Measurements from ENCODE around the gene NOMO2. TPM values are rescaled to one million over a fixed set of nuclear protein-coding genes. Genes with fewer than 3 reads are reported as not detected.
A peak's percentile ranks its signal among the peaks of the same experiment; 100 is the strongest.
"Not testable (repeated sequence)": the region's sequence is repeated elsewhere in the genome, so short reads cannot be mapped to it uniquely, and the experiment has no call there.

The NOMO2 gene
- polyA plus RNA-seq, 3 donors = 26.1 to 76.8 (median 66.0) TPM

GRCh38 chr16:18553671-18554070 is 8.2 kb downstream of the NOMO2 start:
- H3K27me3 ChIP-seq (ENCODE audit: control insufficient read depth in 2 of 2, insufficient read depth in 2 of 2, low read length in 2 of 2); H3K36me3 ChIP-seq (replicated peaks in 1 of 2; ENCODE audit: control insufficient read depth in 1 of 2, insufficient read depth in 2 of 2, low read length in 2 of 2); H3K27ac Mint-ChIP-seq; H3K4me3 Mint-ChIP-seq; H3K4me3 ChIP-seq (replicated peaks in 1 of 3; ENCODE audit: low read depth in 2 of 3, low read length in 3 of 3); H3K4me1 Mint-ChIP-seq; H3K9ac ChIP-seq (ENCODE audit: insufficient read depth, low read length, poor library complexity, severe bottlenecking); H3K27me3 Mint-ChIP-seq (ENCODE audit: low read depth in 3 of 3); H3K4me2 ChIP-seq (replicated peaks; ENCODE audit: extremely low read depth, low read length, poor library complexity, severe bottlenecking); H2AFZ ChIP-seq (ENCODE audit: insufficient read depth, low read depth, low read length, poor library complexity, severe bottlenecking); H3K79me2 ChIP-seq (ENCODE audit: insufficient read depth, low read length); DNase-seq; H3K4me1 ChIP-seq (ENCODE audit: control insufficient read depth in 1 of 2, insufficient read depth in 2 of 2, low read length in 2 of 2); H3K9me3 Mint-ChIP-seq; intact Hi-C loops (cut with micrococcal nuclease); H4K20me1 ChIP-seq (ENCODE audit: insufficient read depth, low read length); H3K9me3 ChIP-seq (replicated peaks in 1 of 2; ENCODE audit: control insufficient read depth in 1 of 2, insufficient read depth in 1 of 2, low read length in 2 of 2); H3K27ac ChIP-seq (ENCODE audit: low read depth in 1 of 2, low read length in 2 of 2): not testable (repeated sequence)
- peaks cover 9 to 18% of the 10 kb centered on the region in 2 donors for H3K36me3 Mint-ChIP-seq
- WGBS (ENCODE audit: insufficient coverage) = no CpG with 5 or more reads among the region's 5 CpGs

- H2AFZ ChIP-seq (ENCODE audit: insufficient read depth, low read depth, low read length, poor library complexity, severe bottlenecking); H3K4me2 ChIP-seq (replicated peaks; ENCODE audit: extremely low read depth, low read length, poor library complexity, severe bottlenecking); H3K4me3 Mint-ChIP-seq; H3K9ac ChIP-seq (ENCODE audit: insufficient read depth, low read length, poor library complexity, severe bottlenecking); H3K79me2 ChIP-seq (ENCODE audit: insufficient read depth, low read length); H3K4me1 Mint-ChIP-seq; H3K4me1 ChIP-seq (ENCODE audit: control insufficient read depth in 1 of 2, insufficient read depth in 2 of 2, low read length in 2 of 2); H3K27me3 Mint-ChIP-seq (ENCODE audit: low read depth in 3 of 3); H3K9me3 Mint-ChIP-seq; H3K27me3 ChIP-seq (ENCODE audit: control insufficient read depth in 2 of 2, insufficient read depth in 2 of 2, low read length in 2 of 2); H3K9me3 ChIP-seq (replicated peaks in 1 of 2; ENCODE audit: control insufficient read depth in 1 of 2, insufficient read depth in 1 of 2, low read length in 2 of 2); intact Hi-C loops (cut with micrococcal nuclease); H3K36me3 ChIP-seq (replicated peaks in 1 of 2; ENCODE audit: control insufficient read depth in 1 of 2, insufficient read depth in 2 of 2, low read length in 2 of 2); H3K27ac ChIP-seq (ENCODE audit: low read depth in 1 of 2, low read length in 2 of 2); H4K20me1 ChIP-seq (ENCODE audit: insufficient read depth, low read length); H3K27ac Mint-ChIP-seq; H3K4me3 ChIP-seq (replicated peaks in 1 of 3; ENCODE audit: low read depth in 2 of 3, low read length in 3 of 3); DNase-seq: not testable (repeated sequence)
- WGBS (ENCODE audit: insufficient coverage) = no CpG with 5 or more reads among the region's 6 CpGs
- peaks cover 9 to 15% of the 10 kb centered on the region in 2 donors for H3K36me3 Mint-ChIP-seq
Measured at GRCh38 chr16:18547382-18547781, 14.5 kb downstream of the NOMO2 start.

GRCh38 chr16:18546853-18547252 is 15.0 kb downstream of the NOMO2 start:
- H3K27me3 Mint-ChIP-seq (ENCODE audit: low read depth in 3 of 3); H3K9me3 ChIP-seq (replicated peaks in 1 of 2; ENCODE audit: control insufficient read depth in 1 of 2, insufficient read depth in 1 of 2, low read length in 2 of 2); H3K4me1 ChIP-seq (ENCODE audit: control insufficient read depth in 1 of 2, insufficient read depth in 2 of 2, low read length in 2 of 2); H3K4me2 ChIP-seq (replicated peaks; ENCODE audit: extremely low read depth, low read length, poor library complexity, severe bottlenecking); H3K27ac ChIP-seq (ENCODE audit: low read depth in 1 of 2, low read length in 2 of 2); H3K4me3 ChIP-seq (replicated peaks in 1 of 3; ENCODE audit: low read depth in 2 of 3, low read length in 3 of 3); H3K27me3 ChIP-seq (ENCODE audit: control insufficient read depth in 2 of 2, insufficient read depth in 2 of 2, low read length in 2 of 2); H3K4me1 Mint-ChIP-seq; DNase-seq; H3K9me3 Mint-ChIP-seq; H3K9ac ChIP-seq (ENCODE audit: insufficient read depth, low read length, poor library complexity, severe bottlenecking); H4K20me1 ChIP-seq (ENCODE audit: insufficient read depth, low read length); H2AFZ ChIP-seq (ENCODE audit: insufficient read depth, low read depth, low read length, poor library complexity, severe bottlenecking); H3K79me2 ChIP-seq (ENCODE audit: insufficient read depth, low read length); H3K36me3 ChIP-seq (replicated peaks in 1 of 2; ENCODE audit: control insufficient read depth in 1 of 2, insufficient read depth in 2 of 2, low read length in 2 of 2); intact Hi-C loops (cut with micrococcal nuclease); H3K4me3 Mint-ChIP-seq; H3K27ac Mint-ChIP-seq: not testable (repeated sequence)
- no CpG with 5 or more reads among the region's 5 CpGs for WGBS (ENCODE audit: insufficient coverage)
- peaks cover 9 to 15% of the 10 kb centered on the region in 2 donors for H3K36me3 Mint-ChIP-seq

GRCh38 chr16:18544232-18545081 is 17.4 kb downstream of the NOMO2 start:
- H3K9me3 ChIP-seq (replicated peaks in 1 of 2; ENCODE audit: control insufficient read depth in 1 of 2, insufficient read depth in 1 of 2, low read length in 2 of 2); H4K20me1 ChIP-seq (ENCODE audit: insufficient read depth, low read length); H3K27me3 ChIP-seq (ENCODE audit: control insufficient read depth in 2 of 2, insufficient read depth in 2 of 2, low read length in 2 of 2); H3K36me3 ChIP-seq (replicated peaks in 1 of 2; ENCODE audit: control insufficient read depth in 1 of 2, insufficient read depth in 2 of 2, low read length in 2 of 2); H3K4me3 ChIP-seq (replicated peaks in 1 of 3; ENCODE audit: low read depth in 2 of 3, low read length in 3 of 3); H3K4me1 Mint-ChIP-seq; H3K4me2 ChIP-seq (replicated peaks; ENCODE audit: extremely low read depth, low read length, poor library complexity, severe bottlenecking); H3K27ac ChIP-seq (ENCODE audit: low read depth in 1 of 2, low read length in 2 of 2); H3K4me3 Mint-ChIP-seq; DNase-seq; H3K27me3 Mint-ChIP-seq (ENCODE audit: low read depth in 3 of 3); intact Hi-C loops (cut with micrococcal nuclease); H3K79me2 ChIP-seq (ENCODE audit: insufficient read depth, low read length); H2AFZ ChIP-seq (ENCODE audit: insufficient read depth, low read depth, low read length, poor library complexity, severe bottlenecking); H3K4me1 ChIP-seq (ENCODE audit: control insufficient read depth in 1 of 2, insufficient read depth in 2 of 2, low read length in 2 of 2); H3K9ac ChIP-seq (ENCODE audit: insufficient read depth, low read length, poor library complexity, severe bottlenecking); H3K9me3 Mint-ChIP-seq: not testable (repeated sequence)
- peaks cover 9 to 15% of the 10 kb centered on the region in 2 donors for H3K36me3 Mint-ChIP-seq
- H3K27ac Mint-ChIP-seq = peak overlapping the region in 2 of 7 donors; percentile 26 to 37
- WGBS (ENCODE audit: insufficient coverage) = no CpG with 5 or more reads among the region's 6 CpGs
